ENCODE measurements around the gene VPS25. TPM values are rescaled to one million over a fixed set of nuclear protein-coding genes. Genes with fewer than 3 reads are reported as not detected.

The VPS25 gene
- total and polyA plus RNA-seq, 9 of the 15 experiments (the other 6 are each of a cell fraction or from before 2014, with no cell fraction given) = 123 to 352 (median 180) TPM

DNA sequence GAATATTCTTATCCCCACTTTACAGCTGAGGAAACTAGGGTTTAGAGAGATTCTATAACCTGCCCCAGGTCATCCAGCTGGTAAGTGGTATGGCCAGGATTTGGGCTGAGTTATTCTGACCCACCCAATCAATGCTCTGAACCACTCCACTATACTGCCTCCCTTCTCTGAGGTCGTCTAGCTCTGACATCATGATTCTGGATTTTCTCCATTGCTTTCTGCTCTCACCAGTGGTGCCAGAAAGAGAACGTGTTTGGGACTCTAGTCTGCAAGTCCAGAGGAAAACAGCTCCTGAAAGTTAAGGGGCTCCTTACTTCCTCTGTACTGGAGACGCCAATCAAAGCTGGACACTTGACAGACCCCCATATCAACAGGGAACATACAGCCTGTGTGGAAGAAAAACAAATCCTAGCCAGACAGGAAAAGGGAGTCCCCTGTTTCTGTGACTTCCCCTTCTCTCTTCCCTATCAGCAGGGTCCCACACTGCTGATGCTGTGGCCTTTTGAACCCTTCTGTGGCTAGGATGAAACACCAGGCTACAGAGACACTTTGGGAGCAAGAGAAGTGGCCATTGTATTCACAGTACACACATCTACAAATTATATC lies 22.4 kb upstream of the VPS25 start (continued):
- TF ChIP-seq ZBTB11 (CRISPR knock-in tag; IDR thresholded peaks at IDR 0.05) = peak in 1 of 3 experiments; percentile 78; a peak in 2 of 6 replicates
- TF ChIP-seq, protein P1, sequence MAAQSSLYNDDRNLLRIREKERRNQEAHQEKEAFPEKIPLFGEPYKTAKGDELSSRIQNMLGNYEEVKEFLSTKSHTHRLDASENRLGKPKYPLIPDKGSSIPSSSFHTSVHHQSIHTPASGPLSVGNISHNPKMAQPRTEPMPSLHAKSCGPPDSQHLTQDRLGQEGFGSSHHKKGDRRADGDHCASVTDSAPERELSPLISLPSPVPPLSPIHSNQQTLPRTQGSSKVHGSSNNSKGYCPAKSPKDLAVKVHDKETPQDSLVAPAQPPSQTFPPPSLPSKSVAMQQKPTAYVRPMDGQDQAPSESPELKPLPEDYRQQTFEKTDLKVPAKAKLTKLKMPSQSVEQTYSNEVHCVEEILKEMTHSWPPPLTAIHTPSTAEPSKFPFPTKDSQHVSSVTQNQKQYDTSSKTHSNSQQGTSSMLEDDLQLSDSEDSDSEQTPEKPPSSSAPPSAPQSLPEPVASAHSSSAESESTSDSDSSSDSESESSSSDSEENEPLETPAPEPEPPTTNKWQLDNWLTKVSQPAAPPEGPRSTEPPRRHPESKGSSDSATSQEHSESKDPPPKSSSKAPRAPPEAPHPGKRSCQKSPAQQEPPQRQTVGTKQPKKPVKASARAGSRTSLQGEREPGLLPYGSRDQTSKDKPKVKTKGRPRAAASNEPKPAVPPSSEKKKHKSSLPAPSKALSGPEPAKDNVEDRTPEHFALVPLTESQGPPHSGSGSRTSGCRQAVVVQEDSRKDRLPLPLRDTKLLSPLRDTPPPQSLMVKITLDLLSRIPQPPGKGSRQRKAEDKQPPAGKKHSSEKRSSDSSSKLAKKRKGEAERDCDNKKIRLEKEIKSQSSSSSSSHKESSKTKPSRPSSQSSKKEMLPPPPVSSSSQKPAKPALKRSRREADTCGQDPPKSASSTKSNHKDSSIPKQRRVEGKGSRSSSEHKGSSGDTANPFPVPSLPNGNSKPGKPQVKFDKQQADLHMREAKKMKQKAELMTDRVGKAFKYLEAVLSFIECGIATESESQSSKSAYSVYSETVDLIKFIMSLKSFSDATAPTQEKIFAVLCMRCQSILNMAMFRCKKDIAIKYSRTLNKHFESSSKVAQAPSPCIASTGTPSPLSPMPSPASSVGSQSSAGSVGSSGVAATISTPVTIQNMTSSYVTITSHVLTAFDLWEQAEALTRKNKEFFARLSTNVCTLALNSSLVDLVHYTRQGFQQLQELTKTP (IDR thresholded peaks at IDR 0.05; ENCODE audit: low read depth in 1 of 2, partially characterized antibody in 2 of 2) = peak in 1 of 2 experiments; percentile 14
- TF ChIP-seq HDAC3 (IDR thresholded peaks at IDR 0.05; ENCODE audit: borderline replicate concordance, partially characterized antibody) = peak; percentile 91
- TF ChIP-seq FOXA3 (CRISPR knock-in tag; conservative IDR thresholded peaks at IDR 0.05 in 1 of 2, IDR thresholded peaks at IDR 0.05 in 1 of 2) = no peak
- TF ChIP-seq L3MBTL2 (IDR thresholded peaks at IDR 0.05) = peak; percentile 18; the same call in 1 of the 2 replicates
- TF ChIP-seq USF2 (CRISPR knock-in tag; IDR thresholded peaks at IDR 0.05) = no peak
- TF ChIP-seq SMAD2 (IDR thresholded peaks at IDR 0.05; ENCODE audit: low read depth, low read length) = no peak
- peak; percentile 61 to 99; a peak in 3 of 4 replicates for TF ChIP-seq HDAC1 (IDR thresholded peaks at IDR 0.05)
- TF ChIP-seq CREB5 (CRISPR knock-in tag; IDR thresholded peaks at IDR 0.05) = no peak
- no peak for TF ChIP-seq KLF13 (tag; IDR thresholded peaks at IDR 0.05; ENCODE audit: borderline replicate concordance, low read depth)
- no peak for TF ChIP-seq THRAP3 (IDR thresholded peaks at IDR 0.05; ENCODE audit: borderline replicate concordance)
- TF ChIP-seq NR1H2 (CRISPR knock-in tag; IDR thresholded peaks at IDR 0.05) = no peak
- TF ChIP-seq KLF16 (IDR thresholded peaks at IDR 0.05) = peak; percentile 97
- TF ChIP-seq ARNT (IDR thresholded peaks at IDR 0.05) = 0 out of 4 replicates have a peak, but pooled peaks of 1 of the 2 experiments have one; percentile 51
- TF ChIP-seq ZNF583 (CRISPR knock-in tag; IDR thresholded peaks at IDR 0.05) = peak; percentile 59; the same call in 1 of the 2 replicates
- TF ChIP-seq EP400 (IDR thresholded peaks at IDR 0.05) = no peak
- TF ChIP-seq NCOR1 (IDR thresholded peaks at IDR 0.05) = peak; percentile 97
